ENCODE data around the gene HECTD2.

- TF ChIP-seq POLR2AphosphoS5 (IDR thresholded peaks at IDR 0.05; ENCODE audit: low read depth, low read length) (no peak), POLR2A (IDR thresholded peaks at IDR 0.05; ENCODE audit: low read depth, low read length) (no peak)
Observed at GRCh38 chr10:91559750-91560149, 149.6 kb downstream of the HECTD2 start.

All from GM12892 (cell line).